ENCODE data around the gene DGCR6.
"Not testable (repeated sequence)": the region's sequence is repeated elsewhere in the genome, so short reads cannot be mapped to it uniquely, and the experiment has no call there.

Gene DGCR6

DNA sequence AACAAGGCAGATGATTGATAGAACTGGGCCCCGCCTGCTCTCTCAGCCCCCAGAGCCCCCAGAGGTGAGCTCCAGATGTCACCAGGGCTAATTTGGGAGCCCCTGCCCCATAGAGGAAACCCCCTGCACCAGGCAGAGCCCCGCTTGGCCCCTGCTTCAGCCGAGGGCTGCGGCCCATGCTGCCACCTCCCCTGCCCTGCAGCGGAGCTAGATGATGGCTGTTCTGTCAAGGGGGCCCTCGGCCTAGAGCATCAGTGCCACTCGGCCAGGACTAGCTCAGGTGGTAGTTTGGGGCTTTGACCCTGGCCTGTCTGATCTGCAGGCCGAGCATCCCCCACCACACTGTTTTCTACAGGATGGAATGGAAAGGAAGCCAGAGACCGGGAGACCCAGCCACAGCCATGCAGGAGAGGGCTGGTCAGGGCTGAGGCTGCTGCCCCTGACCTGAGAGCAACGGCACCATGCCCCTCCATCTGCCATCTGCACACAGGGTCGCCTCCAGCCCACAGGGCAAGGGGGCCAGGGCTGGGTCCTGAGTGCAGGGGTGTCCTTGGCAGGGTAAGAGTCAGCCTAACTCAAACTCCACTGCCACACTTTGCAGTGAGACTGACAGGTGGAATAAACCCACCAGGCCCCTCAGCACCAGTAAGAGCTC lies 54.2 kb downstream of the DGCR6 start:
- not testable (repeated sequence) for DNase-seq (ENCODE audit: low spot score)

- DNase-seq (ENCODE audit: low spot score), result not testable (repeated sequence)
Measured at GRCh38 chr22:18961201-18961600, 55.1 kb downstream of the DGCR6 start.

Data from cerebellar cortex (tissue), 1 donor.